ENCODE data around the gene TIMM8A. TPM values are rescaled to one million over a fixed set of nuclear protein-coding genes. Genes with fewer than 3 reads are reported as not detected.
"Not testable (repeated sequence)": the region's sequence is repeated elsewhere in the genome, so short reads cannot be mapped to it uniquely, and the experiment has no call there.

TIMM8A gene
- total RNA-seq, 5 donors from 2014 or later (not counting 1 experiment from before 2014, with no cell fraction given) = 5.1 to 11.4 (median 9.8) TPM

- Mint-ChIP-seq H3K9me3 (no peaks in the 10 kb centered on the region), H3K36me3 (peaks cover 4% of the 10 kb centered on the region), H3K4me1 (peaks cover 8 to 19% (median 18%) of the 10 kb centered on the region in 3 donors), H3K4me3 (peak overlapping the region; percentile 87 to 91 (median 89)), H3K27me3 (peaks cover 0 to 4% of the 10 kb centered on the region in 2 donors), H3K27ac (peak overlapping the region; percentile 83 to 92)
- no CpG with 5 or more reads among the region's 4 CpGs for WGBS (ENCODE audit: insufficient coverage)
- CTCF ChIA-PET = interaction anchor here in 1 of 2 donors (1.8 kb wide), 1 partner anchor 42 kb away, joined by 5 read pairs; the partner anchor contains the start of gene RPL36A
- no peaks in the 10 kb centered on the region for H3K36me3 ChIP-seq (ENCODE audit: control insufficient read depth in 2 of 2, extremely low read depth in 1 of 2, insufficient read depth in 1 of 2, low read length in 1 of 2)
- H3K4me1 ChIP-seq (ENCODE audit: control insufficient read depth in 1 of 2, extremely low read depth in 1 of 2, insufficient read depth in 2 of 2, low read length in 2 of 2) = peaks cover 2 to 14% of the 10 kb centered on the region in 2 experiments
- no peak for DNase-seq
- H3K4me3 ChIP-seq (ENCODE audit: control insufficient read depth in 1 of 2, extremely low read depth in 1 of 2, low read length in 1 of 2) = peak overlapping the region; percentile 74 to 75
- H3K27ac ChIP-seq (ENCODE audit: low read length) = peak overlapping the region; percentile 62
- H3K9me3 ChIP-seq = no peaks in the 10 kb centered on the region
- no peaks in the 10 kb centered on the region for H3K27me3 ChIP-seq (replicated peaks in 1 of 2; ENCODE audit: control insufficient read depth in 2 of 2, extremely low read depth in 1 of 2, insufficient read depth in 2 of 2, low read length in 1 of 2)
- POLR2A ChIA-PET = interaction anchor here (0.6 to 1.3 kb wide), 3 partner anchors 41 to 568 kb away, joined by 3 to 4 read pairs (median 3); partner anchors contain the start of gene RPL36A (in 1 of the 2)
- ATAC-seq (replicated peaks in 1 of 4) = no peak
Measured at GRCh38 chrX:101349193-101349562, 636 bp upstream of the TIMM8A start.

DNA sequence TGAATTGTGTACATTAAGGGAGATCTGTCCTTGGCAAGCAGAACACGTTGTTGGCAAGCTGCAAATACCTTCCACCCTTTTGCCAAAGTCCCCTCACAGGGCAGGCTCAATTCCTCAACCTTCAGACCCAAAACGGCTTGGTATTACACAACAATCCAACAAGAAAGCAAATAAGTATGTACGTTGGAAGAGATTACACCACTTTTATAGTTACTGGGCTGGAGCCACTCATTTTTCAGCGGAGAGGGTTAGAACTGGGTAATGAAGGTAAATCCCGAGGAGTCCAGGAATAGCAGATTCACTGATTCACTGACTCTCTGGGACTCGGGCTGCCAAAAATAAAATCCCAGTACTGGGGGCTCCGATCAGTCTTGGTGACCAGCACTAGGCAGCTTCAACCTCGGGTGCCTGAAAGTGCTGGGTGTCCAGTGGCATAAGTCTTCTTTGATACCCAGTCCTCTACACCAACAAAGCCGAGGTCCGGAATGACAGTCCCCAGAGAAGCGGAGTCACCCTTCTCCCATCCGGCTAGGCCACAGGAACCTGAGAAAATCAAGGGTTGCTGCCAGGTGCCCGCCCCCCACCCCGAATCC is 587 bp downstream of the TIMM8A start:
- H3K36me3 Mint-ChIP-seq = peaks cover 4% of the 10 kb centered on the region
- peak in 4 of 35 experiments; percentile 0 to 9 (median 1) for DNase-seq

DNA sequence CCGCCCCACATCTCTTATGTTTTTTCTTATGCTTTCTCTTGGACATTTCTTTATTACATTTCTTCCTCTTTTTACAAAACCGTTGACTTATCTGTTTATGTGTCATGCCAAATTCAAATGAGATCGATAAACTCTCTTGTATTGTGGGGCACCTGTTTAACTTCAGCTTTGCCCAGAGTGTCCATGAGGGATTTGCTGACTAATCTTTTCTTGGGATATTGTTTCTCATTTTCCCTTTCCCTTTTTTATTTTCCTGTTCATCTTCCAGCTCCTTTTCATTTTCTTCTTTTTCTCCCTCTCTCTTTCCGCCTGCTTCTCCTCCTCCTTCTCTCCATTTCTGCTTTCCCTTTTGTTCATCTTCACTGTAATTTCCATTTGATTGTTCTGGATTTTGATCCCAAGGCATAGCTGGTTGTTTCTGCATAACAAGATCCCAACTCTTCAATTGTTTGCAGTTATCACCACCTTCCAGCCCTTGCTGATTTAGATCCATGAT is 10.7 kb downstream of the TIMM8A start:
- DNase-seq (no peak), ATAC-seq (replicated peaks in 1 of 4) (no peak)
- Mint-ChIP-seq H3K36me3 (no peaks in the 10 kb centered on the region), H3K9me3 (peaks cover 0 to 5% (median 0%) of the 10 kb centered on the region in 3 donors), H3K27me3 (no peaks in the 10 kb centered on the region), H3K4me3 (no peak overlapping the region), H3K4me1 (peaks cover 0 to 2% (median 0%) of the 10 kb centered on the region in 3 donors), H3K27ac (no peak overlapping the region)
- H3K4me1 ChIP-seq (ENCODE audit: control insufficient read depth in 1 of 2, extremely low read depth in 1 of 2, insufficient read depth in 2 of 2, low read length in 2 of 2) = no peaks in the 10 kb centered on the region
- H3K36me3 ChIP-seq (ENCODE audit: control insufficient read depth in 2 of 2, extremely low read depth in 1 of 2, insufficient read depth in 1 of 2, low read length in 1 of 2) = no peaks in the 10 kb centered on the region
- ChIA-PET POLR2A (no interaction called here), CTCF (no interaction called here)
- no peak overlapping the region for H3K27ac ChIP-seq (ENCODE audit: low read length)
- no peak overlapping the region for H3K4me3 ChIP-seq (ENCODE audit: control insufficient read depth in 1 of 2, extremely low read depth in 1 of 2, low read length in 1 of 2)
- no peaks in the 10 kb centered on the region for H3K27me3 ChIP-seq (replicated peaks in 1 of 2; ENCODE audit: control insufficient read depth in 2 of 2, extremely low read depth in 1 of 2, insufficient read depth in 2 of 2, low read length in 1 of 2)
- no peaks in the 10 kb centered on the region for H3K9me3 ChIP-seq
- no CpG with 5 or more reads among the region's 4 CpGs for WGBS (ENCODE audit: insufficient coverage)

More for the DNA sequence above, 587 bp downstream of the TIMM8A start:
- 10% methylated on average over 2 of the region's 14 CpGs for WGBS (ENCODE audit: insufficient coverage)
- H3K4me1 ChIP-seq (ENCODE audit: control insufficient read depth in 1 of 2, extremely low read depth in 1 of 2, insufficient read depth in 2 of 2, low read length in 2 of 2) = peaks cover 2 to 14% of the 10 kb centered on the region in 2 experiments
- H3K27ac Mint-ChIP-seq = peak overlapping the region; percentile 83 to 92
- peak overlapping the region; percentile 87 to 91 (median 89) for H3K4me3 Mint-ChIP-seq
- peaks cover 8 to 19% (median 18%) of the 10 kb centered on the region in 3 donors for H3K4me1 Mint-ChIP-seq
- peak overlapping the region; percentile 74 to 75 for H3K4me3 ChIP-seq (ENCODE audit: control insufficient read depth in 1 of 2, extremely low read depth in 1 of 2, low read length in 1 of 2)
- H3K9me3 ChIP-seq = no peaks in the 10 kb centered on the region
- POLR2A ChIA-PET = interaction anchor here in 1 of 2 donors (1.3 to 1.4 kb wide), 2 partner anchors 43 to 584 kb away, joined by 3 to 5 read pairs; partner anchors contain the start of genes RPL36A and ZMAT1
- H3K9me3 Mint-ChIP-seq = no peaks in the 10 kb centered on the region
- H3K36me3 ChIP-seq (ENCODE audit: control insufficient read depth in 2 of 2, extremely low read depth in 1 of 2, insufficient read depth in 1 of 2, low read length in 1 of 2) = no peaks in the 10 kb centered on the region
- peaks cover 0 to 4% of the 10 kb centered on the region in 2 donors for H3K27me3 Mint-ChIP-seq
- CTCF ChIA-PET = interaction anchor here in 1 of 2 donors (1.8 kb wide), 1 partner anchor 43 kb away, joined by 5 read pairs; the partner anchor contains the start of gene RPL36A
- peak in 1 of 4 experiments; percentile 13 for ATAC-seq (replicated peaks in 1 of 4)
- peak overlapping the region; percentile 62 for H3K27ac ChIP-seq (ENCODE audit: low read length)
- H3K27me3 ChIP-seq (replicated peaks in 1 of 2; ENCODE audit: control insufficient read depth in 2 of 2, extremely low read depth in 1 of 2, insufficient read depth in 2 of 2, low read length in 1 of 2) = no peaks in the 10 kb centered on the region

- WGBS (ENCODE audit: insufficient coverage) = no CpG with 5 or more reads among the region's 7 CpGs
- POLR2A ChIA-PET; H3K36me3 Mint-ChIP-seq; H3K4me3 Mint-ChIP-seq; H3K27me3 ChIP-seq (replicated peaks in 1 of 2; ENCODE audit: control insufficient read depth in 2 of 2, extremely low read depth in 1 of 2, insufficient read depth in 2 of 2, low read length in 1 of 2); DNase-seq; H3K36me3 ChIP-seq (ENCODE audit: control insufficient read depth in 2 of 2, extremely low read depth in 1 of 2, insufficient read depth in 1 of 2, low read length in 1 of 2); H3K27ac ChIP-seq (ENCODE audit: low read length); H3K9me3 ChIP-seq; H3K27ac Mint-ChIP-seq; ATAC-seq (replicated peaks in 1 of 4); H3K4me1 ChIP-seq (ENCODE audit: control insufficient read depth in 1 of 2, extremely low read depth in 1 of 2, insufficient read depth in 2 of 2, low read length in 2 of 2); H3K9me3 Mint-ChIP-seq; H3K4me1 Mint-ChIP-seq; H3K4me3 ChIP-seq (ENCODE audit: control insufficient read depth in 1 of 2, extremely low read depth in 1 of 2, low read length in 1 of 2): not testable (repeated sequence)
- CTCF ChIA-PET = interaction anchor here in 1 of 2 donors (0.5 kb wide), 1 partner anchor 1863 kb away, joined by 4 read pairs; no protein-coding TSS in a partner anchor
- H3K27me3 Mint-ChIP-seq = peaks cover 0 to 10% of the 10 kb centered on the region in 2 donors
Measured at GRCh38 chrX:101334310-101334709, 14.2 kb downstream of the TIMM8A start.

DNA sequence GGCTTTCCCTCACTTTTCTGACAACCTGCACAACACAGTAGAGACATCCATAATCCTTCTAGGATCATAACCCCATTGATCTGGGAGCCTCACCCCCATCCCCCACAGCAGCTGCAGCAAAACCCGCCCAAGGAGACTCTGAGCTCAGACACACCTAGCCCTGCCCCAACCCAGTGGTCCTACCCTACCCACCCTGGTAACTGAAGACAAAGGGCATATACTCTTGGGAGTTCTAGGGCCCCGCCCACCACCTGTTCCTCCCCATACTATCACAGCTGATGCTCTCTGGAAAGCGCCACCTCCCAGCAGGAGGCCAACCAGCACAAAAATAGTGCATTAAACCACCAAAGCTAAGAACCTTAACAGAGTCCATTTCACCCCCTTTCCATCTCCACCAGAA is 21.9 kb downstream of the TIMM8A start:
- H3K9me3 ChIP-seq; H3K27me3 ChIP-seq (replicated peaks in 1 of 2; ENCODE audit: control insufficient read depth in 2 of 2, extremely low read depth in 1 of 2, insufficient read depth in 2 of 2, low read length in 1 of 2); H3K36me3 Mint-ChIP-seq; H3K4me1 ChIP-seq (ENCODE audit: control insufficient read depth in 1 of 2, extremely low read depth in 1 of 2, insufficient read depth in 2 of 2, low read length in 2 of 2); H3K27ac Mint-ChIP-seq; H3K9me3 Mint-ChIP-seq; H3K36me3 ChIP-seq (ENCODE audit: control insufficient read depth in 2 of 2, extremely low read depth in 1 of 2, insufficient read depth in 1 of 2, low read length in 1 of 2); H3K4me3 Mint-ChIP-seq; H3K4me3 ChIP-seq (ENCODE audit: control insufficient read depth in 1 of 2, extremely low read depth in 1 of 2, low read length in 1 of 2); H3K4me1 Mint-ChIP-seq; ATAC-seq (replicated peaks in 1 of 4); DNase-seq; CTCF ChIA-PET; H3K27ac ChIP-seq (ENCODE audit: low read length); POLR2A ChIA-PET: not testable (repeated sequence)
- peaks cover 0 to 20% of the 10 kb centered on the region in 2 donors for H3K27me3 Mint-ChIP-seq
- WGBS (ENCODE audit: insufficient coverage) = 100% methylated on average over 1 of the region's 3 CpGs

GRCh38 chrX:101303790-101304189 is 44.8 kb downstream of the TIMM8A start:
- H3K36me3 Mint-ChIP-seq = no peaks in the 10 kb centered on the region
- POLR2A ChIA-PET = interaction anchor here (0.6 kb wide), 2 partner anchors 57 to 197 kb away, joined by 3 to 4 read pairs; no protein-coding TSS in a partner anchor
- Histone ChIP-seq H3K4me1 (ENCODE audit: control insufficient read depth in 1 of 2, extremely low read depth in 1 of 2, insufficient read depth in 2 of 2, low read length in 2 of 2) (no peaks in the 10 kb centered on the region), H3K27me3 (replicated peaks in 1 of 2; ENCODE audit: control insufficient read depth in 2 of 2, extremely low read depth in 1 of 2, insufficient read depth in 2 of 2, low read length in 1 of 2) (no peaks in the 10 kb centered on the region), H3K4me3 (ENCODE audit: control insufficient read depth in 1 of 2, extremely low read depth in 1 of 2, low read length in 1 of 2) (no peak overlapping the region), H3K36me3 (ENCODE audit: control insufficient read depth in 2 of 2, extremely low read depth in 1 of 2, insufficient read depth in 1 of 2, low read length in 1 of 2) (no peaks in the 10 kb centered on the region), H3K27ac (ENCODE audit: low read length) (no peak overlapping the region), H3K9me3 (no peaks in the 10 kb centered on the region)
- H3K4me3 Mint-ChIP-seq = no peak overlapping the region
- WGBS (ENCODE audit: insufficient coverage) = no CpG with 5 or more reads among the region's 1 CpG
- H3K27ac Mint-ChIP-seq = no peak overlapping the region
- no peaks in the 10 kb centered on the region for H3K9me3 Mint-ChIP-seq
- CTCF ChIA-PET = no interaction called here
- DNase-seq (no peak), ATAC-seq (replicated peaks in 1 of 4) (no peak)
- peaks cover 0 to 16% of the 10 kb centered on the region in 2 donors for H3K27me3 Mint-ChIP-seq
- no peaks in the 10 kb centered on the region for H3K4me1 Mint-ChIP-seq

Data from T-cell (primary cell).